H9 (cell line): ENCODE results near the gene GCHFR. TPM values are rescaled to one million over a fixed set of nuclear protein-coding genes. Genes with fewer than 3 reads are reported as not detected.

ENCODE experiments used
- DNase-seq: peaks from one replicate; pipeline ENCODE4 v3.0.0-alpha.2; 2017
- H2AFZ ChIP-seq: one replicate; pipeline ENCODE4 v1.6.1; 2013; ENCODE audit warnings: mild to moderate bottlenecking, low read length, control low read depth, moderate library complexity
- H2AK5ac ChIP-seq: 2 replicates; pipeline ENCODE4 v1.6.1; 2013; ENCODE audit warnings: low read length, control low read depth, mixed read lengths; ENCODE audit not compliant: insufficient read length
- H2BK120ac ChIP-seq: one replicate; pipeline ENCODE4 v1.6.1; 2013; ENCODE audit warnings: low read depth, mild to moderate bottlenecking, low read length, control low read depth, inconsistent platforms; ENCODE audit not compliant: poor library complexity, severe bottlenecking
- H2BK12ac ChIP-seq: 2 replicates; pipeline ENCODE4 v1.6.1; 2013; ENCODE audit warnings: low read length, control low read depth, mixed read lengths, low read depth; ENCODE audit not compliant: insufficient read length
- H2BK15ac ChIP-seq: 2 replicates; pipeline ENCODE4 v1.6.1; 2013; ENCODE audit warnings: low read depth, low read length, control low read depth
- H2BK20ac ChIP-seq: one replicate; pipeline ENCODE4 v1.6.1; 2013; ENCODE audit warnings: low read depth, mild to moderate bottlenecking, low read length, control low read depth, inconsistent platforms; ENCODE audit not compliant: poor library complexity, severe bottlenecking
- H2BK5ac ChIP-seq: 2 replicates; pipeline ENCODE4 v1.6.1; 2013; ENCODE audit warnings: low read length, control low read depth, mixed read lengths; ENCODE audit not compliant: insufficient read length
- H3K14ac ChIP-seq: 2 replicates; pipeline ENCODE4 v1.6.1; 2013; ENCODE audit warnings: low read length, control low read depth; ENCODE audit not compliant: insufficient read depth
- H3K18ac ChIP-seq: 2 replicates; pipeline ENCODE4 v1.6.1; 2013; ENCODE audit warnings: low read depth, mild to moderate bottlenecking, mixed read lengths, low read length, control low read depth; ENCODE audit not compliant: insufficient read length
- H3K23ac ChIP-seq: 2 replicates; pipeline ENCODE4 v1.6.1; 2013; ENCODE audit warnings: low read length, control low read depth, mixed read lengths, low read depth; ENCODE audit not compliant: insufficient read length
- H3K23me2 ChIP-seq: 2 replicates; pipeline ENCODE4 v1.6.1; 2013; ENCODE audit warnings: low read depth, mild to moderate bottlenecking, mixed read lengths, low read length, control low read depth; ENCODE audit not compliant: insufficient read length, poor library complexity, severe bottlenecking
- H3K27ac ChIP-seq: 2 replicates; pipeline ENCODE4 v1.5.1; 2013; ENCODE audit warnings: low read length, control low read depth, mixed read lengths, low read depth; ENCODE audit not compliant: insufficient read length
- H3K27me3 ChIP-seq: 2 replicates; pipeline ENCODE4 v1.6.1; 2013; ENCODE audit warnings: low read length, control low read depth, inconsistent platforms; ENCODE audit not compliant: insufficient read depth
- H3K4ac ChIP-seq: 2 replicates; pipeline ENCODE4 v1.6.1; 2013; ENCODE audit warnings: low read depth, mild to moderate bottlenecking, control low read depth, inconsistent platforms, low read length, moderate library complexity
- H3K4me1 ChIP-seq: 2 replicates; pipeline ENCODE4 v1.6.1; 2013; ENCODE audit warnings: low read length, control low read depth, inconsistent platforms; ENCODE audit not compliant: insufficient read depth
- H3K4me2 ChIP-seq: 2 replicates; pipeline ENCODE4 v1.6.1; 2013; ENCODE audit warnings: low read length, control low read depth, mixed read lengths; ENCODE audit not compliant: insufficient read length, insufficient read depth
- H3K56ac ChIP-seq: 2 replicates; pipeline ENCODE4 v1.6.1; 2013; ENCODE audit warnings: low read depth, mild to moderate bottlenecking, mixed read lengths, low read length, control low read depth; ENCODE audit not compliant: insufficient read length
- H3K79me1 ChIP-seq: 2 replicates; pipeline ENCODE4 v1.6.1; 2013; ENCODE audit warnings: low read depth, mild to moderate bottlenecking, moderate library complexity, low read length, control low read depth, inconsistent platforms; ENCODE audit not compliant: insufficient read depth, poor library complexity, severe bottlenecking
- H3K79me2 ChIP-seq: 2 replicates; pipeline ENCODE4 v1.6.1; 2013; ENCODE audit warnings: low read length, control low read depth, inconsistent platforms; ENCODE audit not compliant: insufficient read depth
- H3K9ac ChIP-seq: 2 replicates; pipeline ENCODE4 v1.6.1; 2013; ENCODE audit warnings: low read length, control low read depth, mixed read lengths; ENCODE audit not compliant: insufficient read length; ENCODE audit errors: extremely low read depth
- H3K9me3 ChIP-seq: one replicate; pipeline ENCODE4 v1.6.1; 2013; ENCODE audit warnings: low read depth, low read length, inconsistent platforms; ENCODE audit not compliant: control insufficient read depth
- H3T11ph ChIP-seq: one replicate; pipeline ENCODE4 v1.6.1; 2013; ENCODE audit warnings: mild to moderate bottlenecking, low read length, control low read depth, inconsistent platforms
- H4K20me1 ChIP-seq: one replicate; pipeline ENCODE4 v1.6.1; 2013; ENCODE audit not compliant: control insufficient read depth, insufficient read length, insufficient read depth
- H4K5ac ChIP-seq: 2 replicates; pipeline ENCODE4 v1.6.1; 2013; ENCODE audit warnings: low read depth, mild to moderate bottlenecking, mixed read lengths, low read length, control low read depth; ENCODE audit not compliant: insufficient read length
- H4K8ac ChIP-seq: replicated peaks from 2 replicates; pipeline ENCODE4 v1.6.1; 2013; ENCODE audit warnings: low read length, control low read depth, mixed read lengths, low read depth; ENCODE audit not compliant: insufficient read length
- H4K91ac ChIP-seq: 2 replicates; pipeline ENCODE4 v1.6.1; 2013; ENCODE audit warnings: low read depth, mild to moderate bottlenecking, moderate library complexity, mixed read lengths, low read length, control low read depth; ENCODE audit not compliant: insufficient read length
- H3K27ac Mint-ChIP-seq, 3 experiments: 2 replicates in 2 of 3; 3 replicates in 1 of 3; pipeline ENCODE4 v1.8.0; 2020 to 2021; ENCODE audit warnings: mixed read lengths in 3 of 3, mild to moderate bottlenecking in 1 of 3, moderate library complexity in 1 of 3
- H3K27me3 Mint-ChIP-seq: 2 replicates; pipeline ENCODE4 v1.8.0; 2021; ENCODE audit warnings: low read depth, mild to moderate bottlenecking, moderate library complexity, mixed read lengths
- H3K36me3 Mint-ChIP-seq, 3 experiments: 2 replicates in 2 of 3; 3 replicates in 1 of 3; pipeline ENCODE4 v1.8.0; 2020 to 2021; ENCODE audit warnings: low read depth in 3 of 3, mixed read lengths in 3 of 3; ENCODE audit not compliant: insufficient read depth in 1 of 3
- H3K4me1 Mint-ChIP-seq, 2 experiments: 2 replicates each; pipeline ENCODE4 v1.8.0; 2020; ENCODE audit warnings: mixed read lengths in 2 of 2
- H3K4me3 Mint-ChIP-seq, 2 experiments: 2 replicates in 1 of 2; 3 replicates in 1 of 2; pipeline ENCODE4 v1.8.0; 2020 to 2021; ENCODE audit warnings: mild to moderate bottlenecking in 2 of 2, mixed read lengths in 2 of 2, moderate library complexity in 1 of 2
- H3K9me3 Mint-ChIP-seq, 2 experiments: 2 replicates in 1 of 2; 3 replicates in 1 of 2; pipeline ENCODE4 v1.8.0; 2020; ENCODE audit warnings: mild to moderate bottlenecking in 2 of 2, mixed read lengths in 2 of 2, moderate library complexity in 1 of 2
- CTCF ChIP-seq: fragments of 200-600 bp; sonication (generic); conservative IDR thresholded peaks from 3 replicates; pipeline ENCODE4 v1.8.0; 2021; ENCODE audit warnings: antibody characterized with exemption, mild to moderate bottlenecking
- WGBS: extraction: QIAGEN DNeasy Blood & Tissue Kit; methylation state at CpG from one replicate; pipeline ENCODE4 v1.1.7; 2013; ENCODE audit warnings: missing lambda C conversion rate, low lambda C conversion rate, mixed read lengths; ENCODE audit not compliant: insufficient read length; ENCODE audit errors: extremely low coverage; 5-methylcytosine and 5-hydroxymethylcytosine counted together
- total RNA-seq: library from RNA; stranded (reverse); gene quantifications from 2 replicates; pipeline ENCODE4 v1.2.1, GENCODE V29; 2021

Gene GCHFR
- total RNA-seq, 1 experiment from 2014 or later, result 37.0 TPM

GRCh38 chr15:40776537-40777141 lies 12.8 kb downstream of the GCHFR start:
- Mint-ChIP-seq H3K27me3 (no peaks in the 10 kb centered on the region), H3K27ac (peak overlapping the region in 1 of 3 experiments; percentile 92; a peak in 2 of 7 replicates), H3K9me3 (no peaks in the 10 kb centered on the region), H3K36me3 (peaks cover 11 to 60% (median 42%) of the 10 kb centered on the region in 3 experiments; a peak in 6 of 7 replicates), H3K4me1 (no peaks in the 10 kb centered on the region), H3K4me3 (no peak overlapping the region)
- no peaks in the 10 kb centered on the region for H3K79me1 ChIP-seq
- H3K23ac ChIP-seq, result no peak overlapping the region
- H3K79me2 ChIP-seq, result no peaks in the 10 kb centered on the region
- H3T11ph ChIP-seq, result no peak overlapping the region
- no peak overlapping the region for H4K91ac ChIP-seq
- no peaks in the 10 kb centered on the region for H3K9me3 ChIP-seq
- no peaks in the 10 kb centered on the region for H4K20me1 ChIP-seq
- H3K23me2 ChIP-seq, result no peaks in the 10 kb centered on the region
- no peak overlapping the region for H2BK120ac ChIP-seq
- no peak overlapping the region for H3K4ac ChIP-seq
- H3K18ac ChIP-seq, result no peak overlapping the region
- H2BK5ac ChIP-seq, result no peak overlapping the region
- no peak overlapping the region for H4K8ac ChIP-seq
- H3K27ac ChIP-seq, result no peak overlapping the region
- no peak overlapping the region for H3K4me2 ChIP-seq
- no peak overlapping the region for H2BK15ac ChIP-seq
- H2BK20ac ChIP-seq, result no peak overlapping the region
- no peak overlapping the region for H3K56ac ChIP-seq
- H3K14ac ChIP-seq, result no peak overlapping the region
- H3K9ac ChIP-seq, result no peak overlapping the region
- H4K5ac ChIP-seq, result no peak overlapping the region
- no CpG with 5 or more reads among the region's 11 CpGs for WGBS
- H2AK5ac ChIP-seq, result no peak overlapping the region
- TF ChIP-seq CTCF, result no peak
- no peak for DNase-seq
- no peaks in the 10 kb centered on the region for H3K27me3 ChIP-seq
- H2AFZ ChIP-seq, result no peak overlapping the region
- H2BK12ac ChIP-seq, result no peak overlapping the region
- H3K4me1 ChIP-seq, result no peaks in the 10 kb centered on the region
